Measurements from ENCODE around the gene NQO1. TPM values are rescaled to one million over a fixed set of nuclear protein-coding genes. Genes with fewer than 3 reads are reported as not detected.

Gene NQO1
- total and polyA plus RNA-seq, 4 donors = 0.92 to 5.5 (median 1.9) TPM

- no peak overlapping the region for H3K27ac ChIP-seq (ENCODE audit: low read depth in 1 of 2, low read length in 2 of 2)
- H3K9me3 ChIP-seq (ENCODE audit: control insufficient read depth in 4 of 4, low read length in 3 of 4) = no peaks in the 10 kb centered on the region
- peaks cover 0 to 6% (median 2%) of the 10 kb centered on the region in 4 donors for H3K36me3 ChIP-seq (ENCODE audit: control insufficient read depth in 4 of 4, insufficient read depth in 3 of 4, low read depth in 1 of 4, low read length in 3 of 4)
- DNase-seq (ENCODE audit: low spot score) = no peak
- WGBS = 94% methylated on average over 9 of the region's 9 CpGs
- H3K4me3 ChIP-seq (ENCODE audit: low read depth in 1 of 3, low read length in 3 of 3) = no peak overlapping the region
- no peak for TF ChIP-seq NR2F2 (IDR thresholded peaks at IDR 0.05)
- TF ChIP-seq ZBTB33 (IDR thresholded peaks at IDR 0.05) = no peak
- TF ChIP-seq REST (IDR thresholded peaks at IDR 0.05) = no peak
- TF ChIP-seq FOXA1 (IDR thresholded peaks at IDR 0.05) = no peak
- no peak for TF ChIP-seq GABPA (IDR thresholded peaks at IDR 0.05 in 1 of 2, conservative IDR thresholded peaks at IDR 0.05 in 1 of 2)
- no peak for TF ChIP-seq RXRA (IDR thresholded peaks at IDR 0.05)
- no peak for TF ChIP-seq RAD21 (IDR thresholded peaks at IDR 0.05)
- no peak for TF ChIP-seq CTCF (IDR thresholded peaks at IDR 0.05; ENCODE audit: low read depth, low read length, missing input control)
- no peak for TF ChIP-seq HNF4A (conservative IDR thresholded peaks at IDR 0.05)
- TF ChIP-seq EGR1 (IDR thresholded peaks at IDR 0.05; ENCODE audit: low read depth in 2 of 2) = no peak
- TF ChIP-seq MAX (IDR thresholded peaks at IDR 0.05) = no peak
- no peak for TF ChIP-seq JUND (IDR thresholded peaks at IDR 0.05)
- TF ChIP-seq, protein P1, sequence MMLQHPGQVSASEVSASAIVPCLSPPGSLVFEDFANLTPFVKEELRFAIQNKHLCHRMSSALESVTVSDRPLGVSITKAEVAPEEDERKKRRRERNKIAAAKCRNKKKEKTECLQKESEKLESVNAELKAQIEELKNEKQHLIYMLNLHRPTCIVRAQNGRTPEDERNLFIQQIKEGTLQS (IDR thresholded peaks at IDR 0.05) = no peak
- TF ChIP-seq YY1 (IDR thresholded peaks at IDR 0.05) = no peak
- H3K4me1 ChIP-seq (ENCODE audit: control insufficient read depth in 4 of 4, insufficient read depth in 4 of 4, low read length in 3 of 4) = peaks cover 0 to 2% (median 0%) of the 10 kb centered on the region in 4 donors
- no peaks in the 10 kb centered on the region for H3K27me3 ChIP-seq (ENCODE audit: control insufficient read depth in 4 of 4, insufficient read depth in 4 of 4, low read length in 3 of 4)
- H3K9ac ChIP-seq (ENCODE audit: low read depth in 1 of 2, low read length in 2 of 2) = no peak overlapping the region
Observed at GRCh38 chr16:69712914-69713581, 13.3 kb downstream of the NQO1 start.

- Histone ChIP-seq H3K4me1 (ENCODE audit: control insufficient read depth in 4 of 4, insufficient read depth in 4 of 4, low read length in 3 of 4) (peaks cover 0 to 2% (median 0%) of the 10 kb centered on the region in 4 donors), H3K27me3 (ENCODE audit: control insufficient read depth in 4 of 4, insufficient read depth in 4 of 4, low read length in 3 of 4) (no peaks in the 10 kb centered on the region), H3K4me3 (ENCODE audit: low read depth in 1 of 3, low read length in 3 of 3) (no peak overlapping the region), H3K36me3 (ENCODE audit: control insufficient read depth in 4 of 4, insufficient read depth in 3 of 4, low read depth in 1 of 4, low read length in 3 of 4) (peaks cover 0 to 6% (median 2%) of the 10 kb centered on the region in 4 donors), H3K9me3 (ENCODE audit: control insufficient read depth in 4 of 4, low read length in 3 of 4) (no peaks in the 10 kb centered on the region), H3K27ac (ENCODE audit: low read depth in 1 of 2, low read length in 2 of 2) (no peak overlapping the region), H3K9ac (ENCODE audit: low read depth in 1 of 2, low read length in 2 of 2) (no peak overlapping the region)
- no peak for DNase-seq (ENCODE audit: low spot score)
- 92% methylated on average over 4 of the region's 4 CpGs for WGBS
- no peak for TF ChIP-seq REST (IDR thresholded peaks at IDR 0.05)
- no peak for TF ChIP-seq JUND (IDR thresholded peaks at IDR 0.05)
- no peak for TF ChIP-seq HNF4G (IDR thresholded peaks at IDR 0.05)
- no peak for TF ChIP-seq GABPA (IDR thresholded peaks at IDR 0.05 in 1 of 2, conservative IDR thresholded peaks at IDR 0.05 in 1 of 2)
- TF ChIP-seq CTCF (IDR thresholded peaks at IDR 0.05; ENCODE audit: low read depth, low read length, missing input control) = no peak
- TF ChIP-seq NR2F2 (IDR thresholded peaks at IDR 0.05) = no peak
- TF ChIP-seq HNF4A (conservative IDR thresholded peaks at IDR 0.05) = no peak
- no peak for TF ChIP-seq EGR1 (IDR thresholded peaks at IDR 0.05; ENCODE audit: low read depth in 2 of 2)
- no peak for TF ChIP-seq RAD21 (IDR thresholded peaks at IDR 0.05)
- no peak for TF ChIP-seq TAF1 (conservative IDR thresholded peaks at IDR 0.05)
Observed at GRCh38 chr16:69712277-69712676, 14.1 kb downstream of the NQO1 start.
